HG03135 (cell line): ENCODE measurements around the gene TIMM13.

Experiments used
- ATAC-seq: cut with Tn5 transposase; IDR thresholded peaks from one replicate; pipeline ENCODE4 v1.9.1; 2021; ENCODE audit warnings: mild to moderate bottlenecking, moderate library complexity; ENCODE audit not compliant: unreplicated experiment

TIMM13 gene

GRCh38 chr19:2387367-2388288 is 39.8 kb downstream of the TIMM13 start:
- no peak for ATAC-seq

GRCh38 chr19:2385053-2385721 is 42.2 kb downstream of the TIMM13 start:
- no peak for ATAC-seq

GRCh38 chr19:2382530-2383222 is 44.7 kb downstream of the TIMM13 start:
- no peak for ATAC-seq

- ATAC-seq = no peak
Observed at GRCh38 chr19:2381148-2381820, 46.1 kb downstream of the TIMM13 start.

- no peak for ATAC-seq
Observed at GRCh38 chr19:2380567-2380966, 46.8 kb downstream of the TIMM13 start.

GRCh38 chr19:2376784-2377519 is 50.4 kb downstream of the TIMM13 start:
- ATAC-seq = no peak
